ENCODE results near the gene DCBLD2.
"Not testable (repeated sequence)": the region's sequence is repeated elsewhere in the genome, so short reads cannot be mapped to it uniquely, and the experiment has no call there.

Gene DCBLD2

DNA sequence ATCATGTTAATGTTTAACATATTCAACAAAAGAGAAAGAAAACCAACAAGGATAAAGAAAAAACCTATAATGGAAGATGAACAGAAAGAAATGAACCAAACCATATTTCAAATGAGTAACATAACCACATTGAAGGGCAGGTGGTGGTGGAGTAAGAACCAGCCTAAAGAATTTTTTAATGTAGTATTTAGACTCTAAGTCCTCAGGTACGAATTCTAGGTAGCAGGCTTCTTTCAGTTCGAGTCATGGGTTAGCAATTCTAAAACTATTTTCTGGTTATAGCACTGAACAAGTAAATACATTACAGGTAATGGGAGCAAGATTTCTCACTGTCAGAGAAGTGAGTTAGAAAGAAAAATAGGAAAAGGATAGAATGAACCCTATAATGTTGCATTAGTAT lies 24.4 kb downstream of the DCBLD2 start:
- Mint-ChIP-seq H3K27me3 (no peaks in the 10 kb centered on the region), H3K9me3 (no peaks in the 10 kb centered on the region), H3K4me3 (no peak overlapping the region), H3K27ac (no peak overlapping the region), H3K4me1 (no peaks in the 10 kb centered on the region), H3K36me3 (no peaks in the 10 kb centered on the region)
- CTCF ChIA-PET, result no interaction called here
- no peak for DNase-seq

DNA sequence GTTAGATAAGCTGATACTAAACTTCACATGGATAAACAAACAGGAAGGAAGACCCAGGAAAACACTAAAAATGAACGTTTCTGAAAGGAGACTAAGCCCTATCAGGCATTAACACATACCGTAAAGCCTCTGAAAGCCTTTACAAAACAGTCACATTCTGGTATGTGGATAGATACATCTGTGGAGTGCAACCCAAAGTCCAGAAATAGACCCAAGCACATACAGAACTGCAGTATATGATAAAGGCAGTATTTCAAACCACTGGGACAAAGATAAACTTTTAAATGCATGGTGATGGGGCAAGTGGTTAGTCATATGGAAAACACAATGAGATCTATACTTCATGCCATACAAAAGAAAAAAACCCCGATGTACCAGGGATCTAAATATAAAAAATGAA lies 26.0 kb downstream of the DCBLD2 start:
- DNase-seq, result no peak
- Mint-ChIP-seq H3K4me1 (no peaks in the 10 kb centered on the region), H3K4me3 (no peak overlapping the region), H3K36me3 (no peaks in the 10 kb centered on the region), H3K27ac (no peak overlapping the region), H3K27me3 (no peaks in the 10 kb centered on the region), H3K9me3 (no peaks in the 10 kb centered on the region)
- CTCF ChIA-PET, result no interaction called here

- Mint-ChIP-seq H3K27ac (no peak overlapping the region), H3K9me3 (no peaks in the 10 kb centered on the region), H3K27me3 (no peaks in the 10 kb centered on the region), H3K4me3 (no peak overlapping the region), H3K36me3 (no peaks in the 10 kb centered on the region), H3K4me1 (no peaks in the 10 kb centered on the region)
- CTCF ChIA-PET, result no interaction called here
- no peak for DNase-seq
Observed at GRCh38 chr3:98874602-98875249, 26.8 kb downstream of the DCBLD2 start.

DNA sequence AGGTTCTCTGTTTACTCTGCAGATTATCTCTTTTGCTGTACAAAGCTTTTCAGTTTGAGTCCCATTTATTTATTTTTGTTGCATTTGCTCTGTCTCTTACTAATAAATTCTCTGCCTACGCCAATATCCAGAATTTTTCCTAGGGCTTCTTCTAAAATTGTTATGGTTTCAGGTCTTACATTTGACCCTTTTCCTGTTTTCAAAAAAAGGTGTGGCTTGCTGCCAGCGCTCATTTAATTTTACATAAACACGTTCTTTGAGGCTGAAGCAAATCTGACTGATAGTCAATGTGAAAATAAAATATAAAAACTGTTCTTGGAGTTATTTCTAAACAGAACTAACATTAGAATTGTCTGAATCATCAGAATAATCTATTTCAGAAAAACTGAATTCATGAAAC lies 32.1 kb downstream of the DCBLD2 start:
- no peak for DNase-seq
- CTCF ChIA-PET, result no interaction called here
- H3K9me3 Mint-ChIP-seq, result peaks cover 7% of the 10 kb centered on the region
- no peak overlapping the region for H3K4me3 Mint-ChIP-seq
- H3K27me3 Mint-ChIP-seq, result no peaks in the 10 kb centered on the region
- no peak overlapping the region for H3K27ac Mint-ChIP-seq
- H3K4me1 Mint-ChIP-seq, result no peaks in the 10 kb centered on the region
- H3K36me3 Mint-ChIP-seq, result no peaks in the 10 kb centered on the region

DNA sequence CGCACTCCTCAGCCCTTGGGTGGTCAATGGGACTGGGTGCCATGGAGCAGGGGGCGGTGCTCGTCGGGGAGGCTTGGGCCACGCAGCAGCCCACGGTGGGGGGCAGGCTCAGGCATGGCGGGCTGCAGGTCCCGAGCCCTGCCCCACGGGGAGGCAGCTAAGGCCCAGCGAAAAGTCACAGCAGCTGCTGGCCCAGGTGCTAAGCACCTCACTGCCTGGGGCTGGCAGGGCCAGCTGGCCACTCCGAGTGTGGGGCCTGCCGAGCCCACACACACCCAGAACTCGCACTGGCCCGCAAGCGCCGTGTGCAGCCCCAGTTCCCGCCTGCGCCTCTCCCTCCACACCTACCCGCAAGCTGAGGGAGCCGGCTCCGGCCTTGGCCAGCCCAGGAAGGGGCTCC lies 43.5 kb downstream of the DCBLD2 start:
- H3K27ac Mint-ChIP-seq, H3K36me3 Mint-ChIP-seq, H3K27me3 Mint-ChIP-seq, CTCF ChIA-PET, H3K4me1 Mint-ChIP-seq, DNase-seq, H3K4me3 Mint-ChIP-seq: not testable (repeated sequence)
- H3K9me3 Mint-ChIP-seq, result peaks cover 14% of the 10 kb centered on the region

DNA sequence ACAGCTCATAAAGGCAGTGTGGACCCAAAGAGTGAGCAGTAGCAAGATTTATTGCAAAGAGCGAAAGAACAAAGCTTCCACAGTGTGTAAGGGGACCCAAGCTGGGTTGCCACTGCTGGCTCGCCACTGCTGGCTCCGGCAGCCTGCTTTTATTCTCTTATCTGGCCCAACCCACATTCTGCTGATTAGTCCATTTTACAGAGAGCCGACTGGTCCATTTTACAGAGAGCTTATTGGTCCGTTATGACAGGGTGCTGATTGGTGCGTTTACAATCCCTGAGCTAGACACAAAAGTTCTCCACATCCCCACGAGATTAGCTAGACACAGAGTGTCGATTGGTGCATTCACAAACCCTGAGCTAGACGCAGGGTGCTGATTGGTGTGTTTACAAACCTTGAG lies 44.2 kb downstream of the DCBLD2 start:
- H3K4me3 Mint-ChIP-seq, H3K36me3 Mint-ChIP-seq: not testable (repeated sequence)

GRCh38 chr3:98856724-98857123 lies 44.8 kb downstream of the DCBLD2 start:
- H3K9me3 Mint-ChIP-seq, result peaks cover 11% of the 10 kb centered on the region

More for the DNA sequence above, 44.2 kb downstream of the DCBLD2 start:
- H3K27me3 Mint-ChIP-seq, CTCF ChIA-PET, H3K4me1 Mint-ChIP-seq, H3K27ac Mint-ChIP-seq, DNase-seq: not testable (repeated sequence)
- H3K9me3 Mint-ChIP-seq, result peaks cover 11% of the 10 kb centered on the region

GRCh38 chr3:98855806-98856400 lies 45.6 kb downstream of the DCBLD2 start:
- no peaks in the 10 kb centered on the region for H3K27me3 Mint-ChIP-seq
- no peak for DNase-seq
- H3K4me3 Mint-ChIP-seq, result no peak overlapping the region
- H3K9me3 Mint-ChIP-seq, result peaks cover 8% of the 10 kb centered on the region
- H3K27ac Mint-ChIP-seq, result no peak overlapping the region
- no peaks in the 10 kb centered on the region for H3K4me1 Mint-ChIP-seq
- H3K36me3 Mint-ChIP-seq, result no peaks in the 10 kb centered on the region
- CTCF ChIA-PET, result no interaction called here

More at GRCh38 chr3:98856724-98857123, 44.8 kb downstream of the DCBLD2 start:
- no peak for DNase-seq
- Mint-ChIP-seq H3K36me3 (no peaks in the 10 kb centered on the region), H3K27ac (no peak overlapping the region), H3K27me3 (no peaks in the 10 kb centered on the region), H3K4me1 (no peaks in the 10 kb centered on the region), H3K4me3 (no peak overlapping the region)
- CTCF ChIA-PET, result no interaction called here

- CTCF ChIA-PET, result no interaction called here
- Mint-ChIP-seq H3K36me3 (no peaks in the 10 kb centered on the region), H3K9me3 (no peaks in the 10 kb centered on the region), H3K27me3 (no peaks in the 10 kb centered on the region), H3K4me1 (no peaks in the 10 kb centered on the region), H3K4me3 (no peak overlapping the region), H3K27ac (no peak overlapping the region)
- no peak for DNase-seq
Observed at GRCh38 chr3:98848108-98848507, 53.4 kb downstream of the DCBLD2 start.

GRCh38 chr3:98846101-98846500 lies 55.4 kb downstream of the DCBLD2 start:
- H3K4me3 Mint-ChIP-seq, result no peak overlapping the region
- DNase-seq, result no peak
- no peaks in the 10 kb centered on the region for H3K27me3 Mint-ChIP-seq
- CTCF ChIA-PET, result no interaction called here
- no peaks in the 10 kb centered on the region for H3K9me3 Mint-ChIP-seq
- no peaks in the 10 kb centered on the region for H3K4me1 Mint-ChIP-seq
- H3K27ac Mint-ChIP-seq, result no peak overlapping the region
- no peaks in the 10 kb centered on the region for H3K36me3 Mint-ChIP-seq

GRCh38 chr3:98843266-98843959 lies 58.1 kb downstream of the DCBLD2 start:
- CTCF ChIA-PET, result no interaction called here
- no peak overlapping the region for H3K4me3 Mint-ChIP-seq
- peaks cover 2% of the 10 kb centered on the region for H3K36me3 Mint-ChIP-seq
- no peak for DNase-seq
- no peak overlapping the region for H3K27ac Mint-ChIP-seq
- H3K9me3 Mint-ChIP-seq, result peaks cover 2% of the 10 kb centered on the region
- no peaks in the 10 kb centered on the region for H3K4me1 Mint-ChIP-seq
- peaks cover 3% of the 10 kb centered on the region for H3K27me3 Mint-ChIP-seq

DNA sequence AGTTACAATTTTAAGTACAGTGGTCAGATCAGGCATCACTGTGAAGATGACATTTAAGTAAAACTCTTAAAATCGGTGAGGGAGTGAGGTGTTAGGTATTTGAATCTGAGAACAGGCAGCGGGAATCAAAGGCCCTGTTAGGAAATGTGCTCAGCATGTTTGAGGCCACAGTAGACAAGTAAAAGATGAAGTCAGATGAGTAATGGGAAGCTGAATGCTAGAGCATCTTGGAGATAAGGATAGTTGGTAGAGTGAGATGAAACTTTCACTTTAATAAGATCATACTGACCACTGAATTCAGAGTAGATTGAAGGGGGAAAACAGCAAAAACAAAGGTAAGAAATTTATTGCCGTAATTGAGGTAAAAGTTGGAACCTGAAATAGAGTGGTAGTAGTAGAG lies 61.6 kb downstream of the DCBLD2 start:
- H3K4me3 Mint-ChIP-seq, result no peak overlapping the region
- CTCF ChIA-PET, result no interaction called here
- no peak overlapping the region for H3K27ac Mint-ChIP-seq
- no peak for DNase-seq
- H3K27me3 Mint-ChIP-seq, result peaks cover 3% of the 10 kb centered on the region
- no peaks in the 10 kb centered on the region for H3K4me1 Mint-ChIP-seq
- peaks cover 2% of the 10 kb centered on the region for H3K36me3 Mint-ChIP-seq
- H3K9me3 Mint-ChIP-seq, result peaks cover 2% of the 10 kb centered on the region

- not testable (repeated sequence) for H3K36me3 Mint-ChIP-seq, H3K4me1 Mint-ChIP-seq, H3K9me3 Mint-ChIP-seq, H3K27ac Mint-ChIP-seq, DNase-seq, H3K4me3 Mint-ChIP-seq, H3K27me3 Mint-ChIP-seq
- CTCF ChIA-PET, result interaction anchor here (0.7 kb wide), 1 partner anchor 266 kb away, joined by 3 read pairs; no protein-coding TSS in a partner anchor
Observed at GRCh38 chr3:98831060-98831459, 70.4 kb downstream of the DCBLD2 start.

GRCh38 chr3:98829246-98829832 lies 72.2 kb downstream of the DCBLD2 start:
- CTCF ChIA-PET, result no interaction called here
- H3K27ac Mint-ChIP-seq, result no peak overlapping the region
- no peaks in the 10 kb centered on the region for H3K4me1 Mint-ChIP-seq
- peaks cover 2% of the 10 kb centered on the region for H3K9me3 Mint-ChIP-seq
- no peak for DNase-seq
- H3K36me3 Mint-ChIP-seq, result no peaks in the 10 kb centered on the region
- H3K27me3 Mint-ChIP-seq, result no peaks in the 10 kb centered on the region
- H3K4me3 Mint-ChIP-seq, result no peak overlapping the region
